ENCODE results near the gene RPH3AL. TPM values are rescaled to one million over a fixed set of nuclear protein-coding genes. Genes with fewer than 3 reads are reported as not detected.

RPH3AL gene
- total RNA-seq, 1 donor from 2014 or later: 6.1 TPM

- no peak for DNase-seq (ENCODE audit: low read depth)
Measured at GRCh38 chr17:327971-328370, 24.6 kb downstream of the RPH3AL start.

GRCh38 chr17:327296-327695, 25.3 kb downstream of the RPH3AL start:
- DNase-seq (ENCODE audit: low read depth): no peak
- TF ChIP-seq CTCF (IDR thresholded peaks at IDR 0.05; ENCODE audit: insufficient read depth, low read length, severe bottlenecking): no peak
- no peak for FAIRE-seq
- Histone ChIP-seq H3K36me3 (ENCODE audit: control insufficient read depth, insufficient read depth, low read length) (peaks cover 1% of the 10 kb centered on the region), H3K4me3 (ENCODE audit: low read depth, low read length) (no peak overlapping the region), H3K27me3 (ENCODE audit: control insufficient read depth, insufficient read depth, low read length) (no peaks in the 10 kb centered on the region)

More at GRCh38 chr17:327971-328370, 24.6 kb downstream of the RPH3AL start:
- no peak for FAIRE-seq
- Histone ChIP-seq H3K36me3 (ENCODE audit: control insufficient read depth, insufficient read depth, low read length) (peaks cover 1% of the 10 kb centered on the region), H3K4me3 (ENCODE audit: low read depth, low read length) (no peak overlapping the region), H3K27me3 (ENCODE audit: control insufficient read depth, insufficient read depth, low read length) (no peaks in the 10 kb centered on the region)
- TF ChIP-seq CTCF (IDR thresholded peaks at IDR 0.05; ENCODE audit: insufficient read depth, low read length, severe bottlenecking): no peak

GRCh38 chr17:326010-326621, 26.5 kb downstream of the RPH3AL start:
- DNase-seq (ENCODE audit: low read depth) (no peak), FAIRE-seq (no peak)
- Histone ChIP-seq H3K36me3 (ENCODE audit: control insufficient read depth, insufficient read depth, low read length) (peaks cover 1% of the 10 kb centered on the region), H3K27me3 (ENCODE audit: control insufficient read depth, insufficient read depth, low read length) (no peaks in the 10 kb centered on the region), H3K4me3 (ENCODE audit: low read depth, low read length) (no peak overlapping the region)
- TF ChIP-seq CTCF (IDR thresholded peaks at IDR 0.05; ENCODE audit: insufficient read depth, low read length, severe bottlenecking): no peak

DNA sequence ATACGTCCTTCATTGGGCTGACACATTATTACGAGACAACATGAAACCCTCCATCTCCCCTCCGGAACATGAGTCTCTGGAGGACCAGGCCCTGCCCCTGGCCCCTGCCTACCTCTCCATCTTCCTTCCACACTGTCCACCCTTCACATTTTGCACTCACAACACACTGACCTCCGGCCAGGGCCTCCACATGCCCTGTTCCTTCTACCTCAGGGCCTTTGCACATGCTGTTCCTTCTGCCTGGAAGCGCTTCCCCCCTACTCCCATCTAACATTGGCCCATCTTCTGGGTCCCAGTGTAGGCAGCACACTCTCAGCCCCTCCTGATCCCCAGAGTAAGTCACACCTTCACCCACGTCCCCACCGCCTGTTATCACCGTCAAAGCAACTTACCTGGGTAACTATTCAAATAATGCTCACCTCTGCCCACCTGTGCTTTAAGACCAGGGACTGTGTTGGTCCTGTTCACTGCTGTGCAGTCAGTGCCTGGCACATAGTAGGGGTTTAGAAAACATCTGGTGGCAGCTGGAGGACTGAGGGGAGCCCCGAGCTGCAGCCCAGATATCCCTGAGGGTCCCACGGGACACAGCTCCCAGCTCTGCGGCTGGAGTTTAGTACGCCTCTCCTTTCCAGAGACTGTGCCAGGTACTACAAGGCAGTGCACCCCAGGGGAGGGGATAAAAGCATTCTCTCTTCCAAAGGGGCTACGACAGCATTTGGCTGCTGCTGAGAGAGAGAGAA, 27.2 kb downstream of the RPH3AL start:
- TF ChIP-seq CTCF (IDR thresholded peaks at IDR 0.05; ENCODE audit: insufficient read depth, low read length, severe bottlenecking): no peak
- no peaks in the 10 kb centered on the region for H3K27me3 ChIP-seq (ENCODE audit: control insufficient read depth, insufficient read depth, low read length)
- DNase-seq (ENCODE audit: low read depth) (no peak), FAIRE-seq (no peak)
- H3K36me3 ChIP-seq (ENCODE audit: control insufficient read depth, insufficient read depth, low read length): peaks cover 1% of the 10 kb centered on the region
- no peak overlapping the region for H3K4me3 ChIP-seq (ENCODE audit: low read depth, low read length)

DNA sequence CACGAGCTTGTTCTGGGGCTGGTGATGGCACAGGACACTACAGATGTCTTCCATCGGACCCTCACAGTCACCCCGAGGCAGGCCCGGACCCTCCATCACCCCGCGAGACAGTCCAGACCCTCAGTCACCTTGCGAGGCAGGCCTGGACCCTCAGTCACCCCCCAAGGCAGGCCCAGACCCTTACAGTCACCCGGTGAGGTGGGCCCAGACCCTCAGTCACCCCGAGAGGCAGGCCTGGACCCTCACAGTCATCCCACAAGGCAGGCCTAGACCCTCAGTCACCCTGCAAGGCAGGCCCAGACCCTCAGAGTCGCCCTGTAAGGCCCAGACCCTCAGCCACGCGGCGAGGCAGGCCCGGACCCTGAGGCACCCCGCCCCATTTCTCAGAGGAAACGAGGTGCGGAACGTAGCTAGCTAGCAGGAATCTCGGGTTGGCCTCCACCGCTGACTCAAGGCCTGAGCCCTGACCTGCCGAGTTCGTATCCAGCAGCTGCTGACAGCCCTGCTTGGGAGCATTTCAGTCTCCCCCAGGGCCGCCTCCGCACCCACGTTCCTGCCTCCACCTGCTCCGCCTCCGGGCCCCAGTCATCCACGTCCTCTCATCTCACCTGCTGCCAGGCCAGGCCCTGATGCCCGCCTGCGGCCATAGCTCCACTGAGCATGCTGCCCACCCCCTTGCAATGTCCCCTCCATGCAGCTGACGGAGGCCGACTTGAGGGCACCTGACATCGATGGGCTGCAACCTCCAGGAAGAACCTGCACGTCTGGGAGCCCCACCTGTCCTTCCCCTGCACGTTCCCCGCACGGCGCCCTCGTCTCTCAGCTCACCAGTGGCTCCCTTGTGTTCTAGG, 28.7 kb downstream of the RPH3AL start:
- Histone ChIP-seq H3K4me3 (ENCODE audit: low read depth, low read length) (no peak overlapping the region), H3K27me3 (ENCODE audit: control insufficient read depth, insufficient read depth, low read length) (no peaks in the 10 kb centered on the region), H3K36me3 (ENCODE audit: control insufficient read depth, insufficient read depth, low read length) (peaks cover 1% of the 10 kb centered on the region)
- FAIRE-seq (peak; percentile 64), DNase-seq (ENCODE audit: low read depth) (no peak)
- TF ChIP-seq CTCF (IDR thresholded peaks at IDR 0.05; ENCODE audit: insufficient read depth, low read length, severe bottlenecking): no peak

Measured in bronchial epithelial cell (primary cell).